Peyer's patch (tissue), 4 donors: ENCODE results near the gene DERL3.
"Not testable (repeated sequence)": the region's sequence is repeated elsewhere in the genome, so short reads cannot be mapped to it uniquely, and the experiment has no call there.

ENCODE experiments used
- CTCF ChIP-seq, 6 experiments: fragments of 450-650 bp in 4 of 6; fragments of 200-600 bp in 2 of 6; sonication (generic) in 1 of 6; IDR thresholded peaks; one replicate each; pipeline ENCODE4 v1.5.1; 2017 to 2019; ENCODE audit warnings: antibody characterized with exemption in 6 of 6, mild to moderate bottlenecking in 3 of 6, moderate library complexity in 1 of 6
- POLR2A ChIP-seq, 2 donors: fragments of 450-650 bp; IDR thresholded peaks; one replicate each; pipeline ENCODE4 v1.5.1; 2017; ENCODE audit warnings: antibody characterized with exemption in 2 of 2, mild to moderate bottlenecking in 2 of 2, moderate library complexity in 2 of 2

GRCh38 chr22:23860187-23860586 lies 21.4 kb upstream of the DERL3 start:
- TF ChIP-seq CTCF, POLR2A (IDR thresholded peaks at IDR 0.05): not testable (repeated sequence)
